Mucosa of descending colon (tissue), 3 donors: ENCODE measurements around the gene KBTBD3. TPM values are rescaled to one million over a fixed set of nuclear protein-coding genes. Genes with fewer than 3 reads are reported as not detected.

Source experiments
- ATAC-seq: fragments of 200-7000 bp; cut with Tn5 transposase; one replicate; pipeline ENCODE4 v1.9.1; 2020; ENCODE audit warnings: mild to moderate bottlenecking, moderate library complexity
- DNase-seq, 3 donors: peaks; one replicate each; pipeline ENCODE4 v3.0.0-alpha.2; 2020
- H3K36me3 ChIP-seq: fragments of 200-600 bp; one replicate; pipeline ENCODE4 v1.8.0; 2021; ENCODE audit warnings: low read depth, mild to moderate bottlenecking
- H3K4me1 ChIP-seq: fragments of 200-600 bp; one replicate; pipeline ENCODE4 v1.8.0; 2021; ENCODE audit warnings: low read depth, mild to moderate bottlenecking
- H3K4me3 ChIP-seq: fragments of 200-600 bp; one replicate; pipeline ENCODE4 v1.8.0; 2021; ENCODE audit warnings: mild to moderate bottlenecking
- H3K9me3 ChIP-seq: fragments of 200-600 bp; one replicate; pipeline ENCODE4 v1.8.0; 2021; ENCODE audit warnings: mild to moderate bottlenecking
- CTCF ChIP-seq: fragments of 200-600 bp; IDR thresholded peaks from one replicate; pipeline ENCODE4 v1.8.0; 2022; ENCODE audit warnings: antibody characterized with exemption, mild to moderate bottlenecking
- intact Hi-C, 2 donors: fragments of 100-400 bp; cut with DNase I in 1 of 2; cut with micrococcal nuclease in 1 of 2; formaldehyde crosslinking; loops; one replicate each; pipeline versions ENCODE4 v1.11.0 to v1.11.1; 2022; cut with DNase I, micrococcal nuclease
- total RNA-seq, 3 donors: library from RNA; stranded (reverse); fragmentation: NEBNext Ultra II Directional in 2 of 3; extraction: Animal tissue kit (Norgen Biotek cat#: 25700) in 2 of 3; gene quantifications; one replicate each; pipeline versions ENCODE4 v1.2.1 to v1.2.4, GENCODE V29; 2021 to 2023
- donor health status: DM: no; HTN: no; CAD: no; lungs with moderate emphysema.
- donor health status: DM: no; HTN: no; CAD: no.
- donor health status: DM: no; HTN: yes; CAD: no.

KBTBD3 gene
- total RNA-seq, 3 donors from 2014 or later = 5.2 to 13.5 (median 8.8) TPM

GRCh38 chr11:106098893-106099553 is 21.9 kb upstream of the KBTBD3 start:
- no peak for ATAC-seq
- intact Hi-C loops = no loop called here

GRCh38 chr11:106092446-106092845 is 15.3 kb upstream of the KBTBD3 start:
- Histone ChIP-seq H3K36me3 (no peaks in the 10 kb centered on the region), H3K9me3 (no peaks in the 10 kb centered on the region), H3K4me1 (peaks cover 4% of the 10 kb centered on the region), H3K4me3 (no peak overlapping the region)
- DNase-seq = no peak
- TF ChIP-seq CTCF = no peak
- ATAC-seq = no peak
- intact Hi-C loops = no loop called here

More at GRCh38 chr11:106098893-106099553, 21.9 kb upstream of the KBTBD3 start:
- no peaks in the 10 kb centered on the region for H3K4me1 ChIP-seq
- H3K4me3 ChIP-seq = no peak overlapping the region
- H3K36me3 ChIP-seq = no peaks in the 10 kb centered on the region
- no peak for TF ChIP-seq CTCF
- DNase-seq = no peak
- no peaks in the 10 kb centered on the region for H3K9me3 ChIP-seq

- no peaks in the 10 kb centered on the region for H3K36me3 ChIP-seq
- H3K4me1 ChIP-seq = peaks cover 4% of the 10 kb centered on the region
- H3K9me3 ChIP-seq = no peaks in the 10 kb centered on the region
- ATAC-seq (no peak), DNase-seq (no peak)
- H3K4me3 ChIP-seq = no peak overlapping the region
- TF ChIP-seq CTCF = no peak
- intact Hi-C loops = no loop called here
Observed at GRCh38 chr11:106091480-106092123, 14.5 kb upstream of the KBTBD3 start.

- H3K9me3 ChIP-seq = no peaks in the 10 kb centered on the region
- H3K4me3 ChIP-seq = no peak overlapping the region
- no peaks in the 10 kb centered on the region for H3K36me3 ChIP-seq
- peaks cover 4% of the 10 kb centered on the region for H3K4me1 ChIP-seq
- DNase-seq (no peak), ATAC-seq (no peak)
- intact Hi-C loops = no loop called here
- TF ChIP-seq CTCF = no peak
Observed at GRCh38 chr11:106088896-106089295, 11.7 kb upstream of the KBTBD3 start.

- H3K4me1 ChIP-seq = peaks cover 4% of the 10 kb centered on the region
Observed at GRCh38 chr11:106087815-106088435, 10.8 kb upstream of the KBTBD3 start.

More at GRCh38 chr11:106087815-106088435, 10.8 kb upstream of the KBTBD3 start:
- intact Hi-C loops = no loop called here
- DNase-seq (peak in 2 of 3 donors; percentile 30 to 57), ATAC-seq (peak; percentile 51)
- no peaks in the 10 kb centered on the region for H3K9me3 ChIP-seq
- H3K4me3 ChIP-seq = no peak overlapping the region
- H3K36me3 ChIP-seq = no peaks in the 10 kb centered on the region
- peak; percentile 63 for TF ChIP-seq CTCF
